DOHH2 (cell line): ENCODE results near the gene LGALS3BP.

Experiments
- H3F3A ChIP-seq: fragments of 200-600 bp; sonication (generic), shearing (Covaris generic); 2 replicates; pipeline ENCODE4 v1.6.0; 2016; ENCODE audit warnings: antibody characterized with exemption, mild to moderate bottlenecking; ENCODE audit not compliant: control insufficient read depth, insufficient read depth
- H3K27ac ChIP-seq: fragments of 200-600 bp; sonication (generic); 2 replicates; pipeline ENCODE4 v1.5.1; 2014; ENCODE audit warnings: low read depth, mild to moderate bottlenecking, low read length, moderate library complexity
- H3K27me3 ChIP-seq: fragments of 200-600 bp; sonication (generic); 2 replicates; pipeline ENCODE4 v1.6.1; 2014; ENCODE audit warnings: mild to moderate bottlenecking, low read length, mixed read lengths; ENCODE audit not compliant: control insufficient read depth
- H3K36me3 ChIP-seq: fragments of 200-600 bp; sonication (generic); 2 replicates; pipeline ENCODE4 v1.6.1; 2014; ENCODE audit warnings: mild to moderate bottlenecking, low read length, moderate library complexity, mixed read lengths; ENCODE audit not compliant: control insufficient read depth
- H3K4me1 ChIP-seq: fragments of 200-600 bp; sonication (generic); 2 replicates; pipeline ENCODE4 v1.6.1; 2014; ENCODE audit warnings: mild to moderate bottlenecking, low read length, mixed read lengths; ENCODE audit not compliant: control insufficient read depth
- H3K4me2 ChIP-seq: fragments of 200-600 bp; sonication (generic); 2 replicates; pipeline ENCODE4 v1.6.0; 2014; ENCODE audit warnings: mild to moderate bottlenecking, low read length, moderate library complexity
- H3K4me3 ChIP-seq: fragments of 200-600 bp; sonication (generic); 2 replicates; pipeline ENCODE4 v1.5.1; 2014; ENCODE audit warnings: mild to moderate bottlenecking, low read length, mixed read lengths
- H3K79me2 ChIP-seq: fragments of 200-600 bp; sonication (generic); 2 replicates; pipeline ENCODE4 v1.6.1; 2014; ENCODE audit warnings: mild to moderate bottlenecking, low read length, mixed read lengths; ENCODE audit not compliant: control insufficient read depth
- H3K9me2 ChIP-seq: fragments of 200-600 bp; sonication (generic); replicated peaks from 2 replicates; pipeline ENCODE4 v1.6.1; 2014; ENCODE audit warnings: mild to moderate bottlenecking, low read length, mixed read lengths; ENCODE audit not compliant: control insufficient read depth
- H3K9me3 ChIP-seq: fragments of 200-600 bp; sonication (generic); 2 replicates; pipeline ENCODE4 v1.6.1; 2014; ENCODE audit warnings: antibody characterized with exemption, low read length, mixed read lengths; ENCODE audit not compliant: control insufficient read depth, insufficient read depth
- H4K20me1 ChIP-seq: fragments of 200-600 bp; sonication (generic); 2 replicates; pipeline ENCODE4 v1.6.0; 2014; ENCODE audit warnings: low read depth, mild to moderate bottlenecking, antibody characterized with exemption, low read length, moderate library complexity; ENCODE audit not compliant: control insufficient read depth, insufficient read depth
- CTCF ChIP-seq: fragments of 200-600 bp; sonication (generic); IDR thresholded peaks from one replicate; pipeline ENCODE4 v1.5.1; 2014; ENCODE audit warnings: antibody characterized with exemption, mild to moderate bottlenecking, low read depth, low read length; ENCODE audit not compliant: poor library complexity, severe bottlenecking
- EZH2phosphoT487 ChIP-seq: fragments of 200-600 bp; sonication (generic); IDR thresholded peaks from 2 replicates; pipeline ENCODE4 v1.6.1; 2017; ENCODE audit warnings: borderline replicate concordance, mild to moderate bottlenecking, antibody characterized with exemption, low read length, moderate library complexity, mixed read lengths

The LGALS3BP gene

DNA sequence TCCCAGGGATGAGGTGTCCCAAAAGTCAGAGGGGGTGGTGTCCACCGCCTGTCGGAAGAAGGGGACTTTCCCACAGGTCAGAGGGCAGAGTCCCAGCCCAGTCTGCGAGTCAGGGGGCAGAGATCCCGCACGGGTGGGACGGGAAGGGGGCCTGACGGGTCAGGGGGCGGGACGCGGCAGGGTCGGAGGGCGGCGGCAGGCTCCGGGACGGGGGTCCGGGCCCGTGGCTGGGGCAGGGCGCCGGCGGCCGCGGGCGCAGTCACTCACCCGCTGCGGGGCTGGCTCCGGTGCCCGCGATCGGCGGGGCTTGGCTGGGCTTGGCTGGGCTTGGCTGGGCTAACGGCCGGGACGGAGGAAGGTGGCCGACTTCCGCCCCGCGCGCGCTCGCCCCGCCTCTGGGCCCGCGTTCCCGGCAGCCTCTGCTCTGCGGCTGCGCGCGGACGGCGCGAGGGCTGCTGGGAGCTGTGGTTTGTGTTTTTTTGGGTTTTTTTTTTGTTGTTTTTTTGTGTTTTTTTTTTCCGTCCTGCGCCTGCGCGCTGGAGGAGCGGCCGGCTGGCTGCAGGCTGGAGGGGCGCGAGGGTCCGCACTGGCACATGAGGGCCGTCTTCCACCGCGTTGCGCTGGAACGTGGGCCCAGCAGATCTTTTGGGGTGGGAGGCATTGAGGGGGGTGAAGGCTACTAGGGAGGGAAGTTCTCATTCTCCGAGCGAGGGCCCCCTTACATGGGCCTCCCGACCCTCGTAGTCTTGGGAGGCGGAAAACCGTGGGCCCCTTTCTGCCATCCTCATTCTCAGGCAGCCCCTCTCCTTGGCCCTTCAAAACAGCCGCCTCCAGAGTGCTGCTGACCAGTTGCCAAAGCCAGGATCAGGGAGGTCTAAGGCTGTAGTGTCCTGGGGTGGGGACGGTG lies 29.9 kb upstream of the LGALS3BP start, which contains the start of gene CANT1:
Gene CANT1 (minus strand): TSS at position 368 of the 907 bp plus-strand sequence. CDS start 12,142 bp downstream, outside the sequence.
- Histone ChIP-seq H3K9me3 (peaks cover 7% of the 10 kb centered on the region; the same call in 1 of the 2 replicates), H3K9me2 (no peaks in the 10 kb centered on the region), H3K4me1 (peaks cover 18% of the 10 kb centered on the region), H3F3A (no peaks in the 10 kb centered on the region), H3K36me3 (peaks cover 7% of the 10 kb centered on the region), H4K20me1 (peaks cover 6% of the 10 kb centered on the region), H3K27ac (no peak within 1 kb of the TSS), H3K27me3 (peaks cover 8% of the 10 kb centered on the region), H3K4me3 (peak within 1 kb of the TSS; percentile 76), H3K4me2 (peak within 1 kb of the TSS; percentile 77), H3K79me2 (peaks cover 45% of the 10 kb centered on the region)
- TF ChIP-seq CTCF (no peak), EZH2phosphoT487 (no peak)

- Histone ChIP-seq H3K4me1 (peaks cover 18% of the 10 kb centered on the region), H3K4me2 (peak overlapping the region; percentile 77), H3K36me3 (peaks cover 7% of the 10 kb centered on the region), H3K79me2 (peaks cover 45% of the 10 kb centered on the region), H3K4me3 (peak overlapping the region; percentile 76), H4K20me1 (peaks cover 6% of the 10 kb centered on the region), H3K27me3 (peaks cover 5% of the 10 kb centered on the region), H3K9me3 (peaks cover 1% of the 10 kb centered on the region; the same call in 1 of the 2 replicates), H3F3A (no peaks in the 10 kb centered on the region), H3K9me2 (no peaks in the 10 kb centered on the region), H3K27ac (no peak overlapping the region)
- TF ChIP-seq EZH2phosphoT487 (no peak), CTCF (no peak)
Observed at GRCh38 chr17:79008666-79009387, 29.1 kb upstream of the LGALS3BP start.

GRCh38 chr17:79007504-79008381 lies 28.0 kb upstream of the LGALS3BP start:
- no peaks in the 10 kb centered on the region for H3K9me2 ChIP-seq
- H3K79me2 ChIP-seq: peaks cover 56% of the 10 kb centered on the region
- no peak overlapping the region for H3K27ac ChIP-seq

More at GRCh38 chr17:79007504-79008381, 28.0 kb upstream of the LGALS3BP start:
- peak overlapping the region; percentile 77 for H3K4me2 ChIP-seq
- peaks cover 18% of the 10 kb centered on the region for H3K4me1 ChIP-seq
- no peak for TF ChIP-seq EZH2phosphoT487
- TF ChIP-seq CTCF: no peak
- H3K36me3 ChIP-seq: peaks cover 7% of the 10 kb centered on the region
- H3K27me3 ChIP-seq: peaks cover under 1% of the 10 kb centered on the region; the same call in 1 of the 2 replicates
- peak overlapping the region; percentile 76 for H3K4me3 ChIP-seq
- no peaks in the 10 kb centered on the region for H3F3A ChIP-seq
- H4K20me1 ChIP-seq: peaks cover 6% of the 10 kb centered on the region
- H3K9me3 ChIP-seq: no peaks in the 10 kb centered on the region
